ENCODE data around the gene CLCN1. TPM values are rescaled to one million over a fixed set of nuclear protein-coding genes. Genes with fewer than 3 reads are reported as not detected.

CLCN1 gene
- total and polyA plus RNA-seq, 2 of the 8 experiments (the other 6 are each of a cell fraction or from before 2014, with no cell fraction given) = 0.36 to 0.41 TPM

- ChIA-PET CTCF (ENCODE audit: partially characterized antibody) (interaction anchor here (0.6 to 4.2 kb wide), 11 partner anchors 8 to 117 kb away, joined by 3 to 32 read pairs (median 3); partner anchors contain the start of gene EPHA1), POLR2A (ENCODE audit: partially characterized antibody) (interaction anchor here (1.1 to 1.6 kb wide), 4 partner anchors 10 to 64 kb away, joined by 3 to 5 read pairs (median 4); no protein-coding TSS in a partner anchor)
- Histone ChIP-seq H3K9me3 (ENCODE audit: insufficient read depth in 2 of 2, low read depth in 1 of 2, low read length in 1 of 2) (no peaks in the 10 kb centered on the region), H2BK5ac (ENCODE audit: low read depth, low read length) (no peak overlapping the region), H3K79me1 (ENCODE audit: low read depth, low read length) (no peaks in the 10 kb centered on the region), H3K27me3 (replicated peaks in 1 of 4; ENCODE audit: control insufficient read depth in 3 of 4, extremely low read depth in 1 of 4, insufficient read depth in 3 of 4, low read length in 3 of 4) (no peaks in the 10 kb centered on the region), H3K18ac (ENCODE audit: extremely low read depth, low read length) (no peak overlapping the region), H4K5ac (ENCODE audit: insufficient read length, low read depth, low read length) (no peak overlapping the region), H3K14ac (ENCODE audit: insufficient read length) (no peak overlapping the region), H2BK20ac (ENCODE audit: low read length) (no peak overlapping the region), H2AK5ac (ENCODE audit: low read depth, low read length) (no peak overlapping the region), H3K36me3 (ENCODE audit: control insufficient read depth in 2 of 4, insufficient read depth in 4 of 4, low read length in 3 of 4) (no peaks in the 10 kb centered on the region), H4K20me1 (replicated peaks in 1 of 2; ENCODE audit: control insufficient read depth in 1 of 2, insufficient read depth in 2 of 2, low read length in 2 of 2) (no peaks in the 10 kb centered on the region), H4K8ac (ENCODE audit: extremely low read depth, insufficient read depth, low read length) (no peak overlapping the region; the same call in 1 of the 2 replicates), H3K23ac (ENCODE audit: insufficient read length) (no peak overlapping the region), H3K23me2 (ENCODE audit: low read depth, low read length) (no peaks in the 10 kb centered on the region), H3K27ac (ENCODE audit: low read depth, low read length) (no peak overlapping the region), H2BK15ac (ENCODE audit: low read length) (no peak overlapping the region), H3K4me3 (ENCODE audit: extremely low read depth in 1 of 4, insufficient read depth in 2 of 4, low read depth in 3 of 4, low read length in 4 of 4) (no peak overlapping the region), H2BK120ac (replicated peaks; ENCODE audit: low read depth, low read length) (no peak overlapping the region), H3K4ac (replicated peaks; ENCODE audit: insufficient read length, low read depth, low read length) (no peak overlapping the region), H3K4me2 (ENCODE audit: insufficient read depth in 1 of 2, low read depth in 2 of 2, low read length in 2 of 2) (no peak overlapping the region), H3K9ac (replicated peaks in 1 of 4; ENCODE audit: extremely low read depth in 1 of 4, low read depth in 3 of 4, low read length in 3 of 4) (no peak overlapping the region), H2BK12ac (ENCODE audit: low read depth, low read length) (no peak overlapping the region), H3K79me2 (ENCODE audit: control insufficient read depth in 1 of 2, insufficient read depth in 2 of 2, low read length in 2 of 2) (no peaks in the 10 kb centered on the region), H4K91ac (replicated peaks; ENCODE audit: insufficient read length, low read length) (no peak overlapping the region), H3K4me1 (replicated peaks in 1 of 4; ENCODE audit: control insufficient read depth in 3 of 4, insufficient read depth in 4 of 4, low read length in 3 of 4) (no peaks in the 10 kb centered on the region), H3K56ac (replicated peaks; ENCODE audit: insufficient read length, low read depth, low read length) (no peak overlapping the region), H2AFZ (ENCODE audit: low read length) (no peak overlapping the region)
- DNase-seq (ENCODE audit: low read depth in 1 of 2, low spot score in 2 of 2) (no peak), FAIRE-seq (no peak)
- WGBS, 2 experiments (ENCODE audit: extremely low coverage in 1 of 2, insufficient coverage in 1 of 2, insufficient read length in 1 of 2, insufficient replicate concordance in 2 of 2, low coverage in 1 of 2, low lambda C conversion rate in 2 of 2, missing lambda C conversion rate in 1 of 2) = 92% methylated on average over 8 of the region's 8 CpGs; no CpG with 5 or more reads in 1 of the 2 experiments
- TF ChIP-seq POU5F1 (IDR thresholded peaks at IDR 0.05; ENCODE audit: low read depth, low read length) (no peak), EZH2 (IDR thresholded peaks at IDR 0.05; ENCODE audit: low read depth, low read length, severe bottlenecking) (no peak), POLR2AphosphoS5 (IDR thresholded peaks at IDR 0.05; ENCODE audit: low read depth, low read length) (no peak), RNF2 (IDR thresholded peaks at IDR 0.05; ENCODE audit: borderline replicate concordance, low read depth, low read length, missing control alignments, poor library complexity, severe bottlenecking) (no peak), SIN3A (conservative IDR thresholded peaks at IDR 0.05 in 1 of 2, IDR thresholded peaks at IDR 0.05 in 1 of 2; ENCODE audit: low read depth in 1 of 2, low read length in 2 of 2) (no peak), BACH1 (IDR thresholded peaks at IDR 0.05; ENCODE audit: low read length) (no peak), SP2 (IDR thresholded peaks at IDR 0.05; ENCODE audit: low read length) (no peak), SP1 (IDR thresholded peaks at IDR 0.05; ENCODE audit: low read depth, low read length) (no peak), POLR2A (IDR thresholded peaks at IDR 0.05; ENCODE audit: control extremely low read depth in 1 of 2, low read depth in 2 of 2, low read length in 2 of 2) (no peak), KDM5A (IDR thresholded peaks at IDR 0.05; ENCODE audit: low read length) (no peak), CTCF (IDR thresholded peaks at IDR 0.05; ENCODE audit: control extremely low read depth in 1 of 3, insufficient read depth in 1 of 3, low read depth in 1 of 3, low read length in 3 of 3) (no peak)
These were observed 15.4 kb downstream of the CLCN1 start for GRCh38 chr7:143331179-143331801.
